B cell (primary cell): Measurements from ENCODE around the gene SLU7. TPM values are rescaled to one million over a fixed set of nuclear protein-coding genes. Genes with fewer than 3 reads are reported as not detected.

Source experiments
- ATAC-seq: fragments of 200-7000 bp; cut with Tn5 transposase; one replicate; pipeline ENCODE4 v1.10.0; 2021; ENCODE audit warnings: low read depth, mild to moderate bottlenecking, moderate number of reproducible peaks, moderate library complexity
- CTCF ChIA-PET: fragments of 350-600 bp; sonication (Branson Sonifier 250); formaldehyde crosslinking; loops from one replicate; lab custom pipeline; 2021; ENCODE audit warnings: antibody characterized with exemption, inconsistent platforms; lab: Charles Lee
- POLR2A ChIA-PET: fragments of 350-600 bp; sonication (Branson Sonifier 250); formaldehyde crosslinking; loops from one replicate; lab custom pipeline; 2021; ENCODE audit warnings: antibody characterized with exemption; lab: Charles Lee
- DNase-seq: peaks from one replicate; pipeline ENCODE4 v3.0.0; 2013
- H2AFZ ChIP-seq: 2 replicates; pipeline ENCODE4 v1.6.1; 2012; ENCODE audit warnings: mild to moderate bottlenecking, low read depth, low read length; ENCODE audit not compliant: insufficient read depth, poor library complexity, severe bottlenecking
- H3K27ac ChIP-seq, 2 donors: 1 replicate in 1 of 2; 2 replicates in 1 of 2; pipeline ENCODE4 v1.5.1; 2012 to 2013; ENCODE audit warnings: low read length in 2 of 2, mild to moderate bottlenecking in 2 of 2, moderate library complexity in 1 of 2
- H3K27me3 ChIP-seq, 4 experiments: fragments of 200-600 bp in 1 of 4; sonication (generic) in 1 of 4; replicated peaks in 1 of 4; 1 replicate in 2 of 4; 2 replicates in 2 of 4; pipeline versions ENCODE4 v1.6.1 to v1.7.0; 2013 to 2016; ENCODE audit warnings: low read length in 3 of 4, mild to moderate bottlenecking in 2 of 4, mixed read lengths in 1 of 4, moderate library complexity in 1 of 4; ENCODE audit not compliant: insufficient read depth in 4 of 4, control insufficient read depth in 3 of 4; ENCODE audit errors: control extremely low read depth in 1 of 4
- H3K36me3 ChIP-seq, 2 experiments: replicated peaks in 1 of 2; 1 replicate in 1 of 2; 2 replicates in 1 of 2; pipeline versions ENCODE4 v1.6.1 to v1.7.1; 2013; ENCODE audit warnings: low read length in 1 of 2; ENCODE audit not compliant: insufficient read depth in 2 of 2, control insufficient read depth in 1 of 2; ENCODE audit errors: control extremely low read depth in 1 of 2, extremely low read depth in 1 of 2
- H3K4me1 ChIP-seq, 2 donors: fragments of 200-600 bp in 1 of 2; sonication (generic) in 1 of 2; 1 replicate in 1 of 2; 2 replicates in 1 of 2; pipeline versions ENCODE4 v1.5.1 to v1.6.1; 2013 to 2017; ENCODE audit warnings: low read length in 2 of 2; ENCODE audit not compliant: control insufficient read depth in 2 of 2, insufficient read depth in 2 of 2
- H3K4me2 ChIP-seq: replicated peaks from 2 replicates; pipeline ENCODE3; 2012; ENCODE audit warnings: mild to moderate bottlenecking, low read depth, low read length; ENCODE audit not compliant: poor library complexity, severe bottlenecking
- H3K4me3 ChIP-seq, 5 experiments: fragments of 200-600 bp in 1 of 5; sonication (generic) in 1 of 5; 1 replicate in 3 of 5; 2 replicates in 2 of 5; pipeline versions ENCODE4 v1.5.1 to v1.7.0; 2011 to 2016; ENCODE audit warnings: low read length in 4 of 5, mild to moderate bottlenecking in 4 of 5, low read depth in 2 of 5, control low read depth in 1 of 5, moderate library complexity in 1 of 5; ENCODE audit not compliant: insufficient read depth in 1 of 5; ENCODE audit errors: control extremely low read depth in 1 of 5, extremely low read depth in 1 of 5
- H3K79me2 ChIP-seq: fragments of 200-600 bp; sonication (generic); one replicate; pipeline ENCODE4 v1.6.0; 2016; ENCODE audit warnings: low read length; ENCODE audit not compliant: control insufficient read depth, insufficient read depth
- H3K9ac ChIP-seq: fragments of 200-600 bp; sonication (generic); 2 replicates; pipeline ENCODE4 v1.6.1; 2017; ENCODE audit warnings: mild to moderate bottlenecking, low read length, moderate library complexity
- H3K9me3 ChIP-seq, 3 donors: one replicate each; pipeline versions ENCODE4 v1.6.1 to v1.7.1; 2013; ENCODE audit warnings: low read length in 2 of 3; ENCODE audit not compliant: control insufficient read depth in 2 of 3, insufficient read depth in 1 of 3; ENCODE audit errors: control extremely low read depth in 1 of 3
- H4K20me1 ChIP-seq: 2 replicates; pipeline ENCODE4 v1.6.0; 2012; ENCODE audit warnings: mild to moderate bottlenecking, low read length; ENCODE audit not compliant: insufficient read depth, control insufficient read depth, poor library complexity, severe bottlenecking
- H3K27ac Mint-ChIP-seq: one replicate; pipeline ENCODE4 v1.8.0; 2021; ENCODE audit warnings: mixed read lengths
- H3K27me3 Mint-ChIP-seq: one replicate; pipeline ENCODE4 v1.8.0; 2021; ENCODE audit warnings: mixed read lengths
- H3K4me1 Mint-ChIP-seq: one replicate; pipeline ENCODE4 v1.8.0; 2021; ENCODE audit warnings: mixed read lengths
- H3K4me3 Mint-ChIP-seq: one replicate; pipeline ENCODE4 v1.8.0; 2021; ENCODE audit warnings: mixed read lengths
- H3K9me3 Mint-ChIP-seq: one replicate; pipeline ENCODE4 v1.8.0; 2022; ENCODE audit warnings: mixed read lengths; ENCODE audit not compliant: insufficient read depth
- EZH2 ChIP-seq: IDR thresholded peaks from 2 replicates; pipeline ENCODE4 v1.6.1; 2012; ENCODE audit warnings: borderline replicate concordance, low read depth, mild to moderate bottlenecking, moderate library complexity, low read length; ENCODE audit not compliant: insufficient read depth, poor library complexity, severe bottlenecking
- WGBS: methylation state at CpG from one replicate; pipeline ENCODE4 v1.1.5; 2013; ENCODE audit warnings: missing lambda C conversion rate; ENCODE audit not compliant: insufficient coverage; 5-methylcytosine and 5-hydroxymethylcytosine counted together
- intact Hi-C: fragments of 100-400 bp; cut with micrococcal nuclease; formaldehyde crosslinking; loops from one replicate; pipeline ENCODE4 v1.10.0; 2022
- polyA minus RNA-seq: library from RNA; depleted of rRNA, polyadenylated mRNA; stranded (reverse); fragments of >200 nt; gene quantifications from 2 replicates; pipeline ENCODE4 v1.2.3, GENCODE V29; 2012
- polyA plus RNA-seq: library from polyadenylated mRNA; depleted of rRNA; stranded (reverse); fragments of >200 nt; gene quantifications from 2 replicates; pipeline ENCODE4 v1.2.3, GENCODE V29; 2012
- total RNA-seq, 2 donors: library from RNA; stranded (reverse); fragments of 120-200 nt in 1 of 2; gene quantifications; 1 replicate in 1 of 2; 2 replicates in 1 of 2; pipeline versions ENCODE4 v1.2.3 to v1.2.4, GENCODE V29; 2013 to 2022
- TF ChIP-seq, protein P1 (sequence below): fragments of 200-600 bp; IDR thresholded peaks from one replicate; pipeline ENCODE4 v1.8.0; 2022; ENCODE audit warnings: antibody characterized with exemption, mild to moderate bottlenecking

The SLU7 gene
- total RNA-seq (68.3 and 83.2 TPM in 2 replicates), polyA plus RNA-seq (30.8 and 80.7 TPM in 2 replicates), polyA minus RNA-seq (22.7 and 41.0 TPM in 2 replicates)
- total RNA-seq (2013) = 76.4 TPM

DNA sequence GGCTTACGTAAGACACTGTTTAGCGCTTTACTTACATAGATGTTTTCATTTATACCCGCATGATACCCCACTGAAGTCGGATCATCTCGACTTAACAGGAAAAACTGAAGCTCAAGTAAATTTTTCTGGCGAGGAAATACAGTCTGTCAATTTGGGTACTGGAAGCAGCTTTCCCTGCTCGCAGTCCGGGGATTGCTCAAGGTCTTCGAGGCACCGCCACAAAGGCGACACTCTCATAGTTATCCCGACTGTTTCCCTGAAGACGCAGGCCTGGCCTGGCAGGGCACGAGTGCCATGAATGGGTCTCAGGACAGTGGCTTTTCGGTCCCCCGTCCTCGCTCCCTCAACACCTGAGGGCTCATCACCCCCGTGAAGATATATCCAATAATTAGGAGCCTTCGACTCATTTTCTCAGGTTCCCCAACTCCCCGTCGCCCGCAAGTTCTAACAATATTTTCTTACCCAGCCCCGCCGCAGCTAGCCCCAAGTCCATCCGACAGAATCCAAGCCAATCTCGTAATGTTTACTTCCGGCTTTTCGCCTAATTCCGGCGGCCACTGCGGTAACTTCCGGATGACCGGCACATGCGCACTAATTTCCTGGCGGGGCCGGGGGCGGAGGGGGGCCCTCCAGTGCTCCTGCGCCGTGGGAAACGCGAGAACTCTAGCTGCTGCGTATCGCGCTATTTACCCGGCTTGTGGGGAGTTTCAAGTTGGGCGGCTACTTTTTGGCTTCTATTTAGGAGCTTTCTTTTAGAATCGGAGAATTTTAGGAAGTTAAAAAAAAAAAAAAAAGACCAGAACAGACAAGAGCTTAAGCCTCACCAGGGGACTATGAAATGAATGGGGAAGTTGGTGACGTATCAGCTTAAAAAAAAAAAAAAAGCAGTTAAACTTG, at the start of gene SLU7:
TSS of gene SLU7 (minus strand) at position 521 of the 897 bp plus-strand sequence. CDS start 3,787 bp downstream, outside the sequence.
- no peaks in the 10 kb centered on the region for H3K27me3 ChIP-seq
- DNase-seq = peak; percentile 97
- ChIA-PET CTCF (interaction anchor here (0.7 to 3.5 kb wide), 5 partner anchors 10 to 412 kb away, joined by 3 to 57 read pairs (median 6); no protein-coding TSS in a partner anchor), POLR2A (interaction anchor here (0.6 to 1.5 kb wide), 4 partner anchors 15 to 146 kb away, joined by 3 to 7 read pairs (median 4); no protein-coding TSS in a partner anchor)
- H3K9ac ChIP-seq = peak within 1 kb of the TSS; percentile 95
- no peaks in the 10 kb centered on the region for H3K9me3 Mint-ChIP-seq
- H3K4me3 Mint-ChIP-seq = peak within 1 kb of the TSS; percentile 92
- peak within 1 kb of the TSS; percentile 95 for H3K27ac ChIP-seq
- peaks cover 40% of the 10 kb centered on the region for H3K79me2 ChIP-seq
- TF ChIP-seq EZH2 = no peak
- TF ChIP-seq, protein P1, sequence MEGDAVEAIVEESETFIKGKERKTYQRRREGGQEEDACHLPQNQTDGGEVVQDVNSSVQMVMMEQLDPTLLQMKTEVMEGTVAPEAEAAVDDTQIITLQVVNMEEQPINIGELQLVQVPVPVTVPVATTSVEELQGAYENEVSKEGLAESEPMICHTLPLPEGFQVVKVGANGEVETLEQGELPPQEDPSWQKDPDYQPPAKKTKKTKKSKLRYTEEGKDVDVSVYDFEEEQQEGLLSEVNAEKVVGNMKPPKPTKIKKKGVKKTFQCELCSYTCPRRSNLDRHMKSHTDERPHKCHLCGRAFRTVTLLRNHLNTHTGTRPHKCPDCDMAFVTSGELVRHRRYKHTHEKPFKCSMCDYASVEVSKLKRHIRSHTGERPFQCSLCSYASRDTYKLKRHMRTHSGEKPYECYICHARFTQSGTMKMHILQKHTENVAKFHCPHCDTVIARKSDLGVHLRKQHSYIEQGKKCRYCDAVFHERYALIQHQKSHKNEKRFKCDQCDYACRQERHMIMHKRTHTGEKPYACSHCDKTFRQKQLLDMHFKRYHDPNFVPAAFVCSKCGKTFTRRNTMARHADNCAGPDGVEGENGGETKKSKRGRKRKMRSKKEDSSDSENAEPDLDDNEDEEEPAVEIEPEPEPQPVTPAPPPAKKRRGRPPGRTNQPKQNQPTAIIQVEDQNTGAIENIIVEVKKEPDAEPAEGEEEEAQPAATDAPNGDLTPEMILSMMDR = no peak
- peak; percentile 73 for ATAC-seq
- peaks cover 0 to 19% of the 10 kb centered on the region in 2 experiments for H3K36me3 ChIP-seq
- peak within 1 kb of the TSS; percentile 72 to 99 (median 95) for H3K4me3 ChIP-seq
- WGBS = under 1% methylated on average over 44 of the region's 48 CpGs
- peak within 1 kb of the TSS; percentile 91 for H3K27ac Mint-ChIP-seq
- H3K4me1 ChIP-seq = peaks cover 32 to 41% of the 10 kb centered on the region in 2 donors
- peaks cover 64% of the 10 kb centered on the region for H3K4me1 Mint-ChIP-seq
- no peaks in the 10 kb centered on the region for H3K27me3 Mint-ChIP-seq
- no peaks in the 10 kb centered on the region for H3K9me3 ChIP-seq
- intact Hi-C loops = loop anchor here (1.0 to 10.0 kb wide), 6 partner anchors 13 to 1212 kb away; partner anchors contain the start of genes PWWP2A, RNF145 and TTC1
- no peaks in the 10 kb centered on the region for H4K20me1 ChIP-seq
- peak within 1 kb of the TSS; percentile 80 for H3K4me2 ChIP-seq
- peak within 1 kb of the TSS; percentile 65 for H2AFZ ChIP-seq
